ENCODE results near the gene HTT. TPM values are rescaled to one million over a fixed set of nuclear protein-coding genes. Genes with fewer than 3 reads are reported as not detected.

HTT gene
- total RNA-seq, 1 donor from 2014 or later, result 35.1 TPM

DNA sequence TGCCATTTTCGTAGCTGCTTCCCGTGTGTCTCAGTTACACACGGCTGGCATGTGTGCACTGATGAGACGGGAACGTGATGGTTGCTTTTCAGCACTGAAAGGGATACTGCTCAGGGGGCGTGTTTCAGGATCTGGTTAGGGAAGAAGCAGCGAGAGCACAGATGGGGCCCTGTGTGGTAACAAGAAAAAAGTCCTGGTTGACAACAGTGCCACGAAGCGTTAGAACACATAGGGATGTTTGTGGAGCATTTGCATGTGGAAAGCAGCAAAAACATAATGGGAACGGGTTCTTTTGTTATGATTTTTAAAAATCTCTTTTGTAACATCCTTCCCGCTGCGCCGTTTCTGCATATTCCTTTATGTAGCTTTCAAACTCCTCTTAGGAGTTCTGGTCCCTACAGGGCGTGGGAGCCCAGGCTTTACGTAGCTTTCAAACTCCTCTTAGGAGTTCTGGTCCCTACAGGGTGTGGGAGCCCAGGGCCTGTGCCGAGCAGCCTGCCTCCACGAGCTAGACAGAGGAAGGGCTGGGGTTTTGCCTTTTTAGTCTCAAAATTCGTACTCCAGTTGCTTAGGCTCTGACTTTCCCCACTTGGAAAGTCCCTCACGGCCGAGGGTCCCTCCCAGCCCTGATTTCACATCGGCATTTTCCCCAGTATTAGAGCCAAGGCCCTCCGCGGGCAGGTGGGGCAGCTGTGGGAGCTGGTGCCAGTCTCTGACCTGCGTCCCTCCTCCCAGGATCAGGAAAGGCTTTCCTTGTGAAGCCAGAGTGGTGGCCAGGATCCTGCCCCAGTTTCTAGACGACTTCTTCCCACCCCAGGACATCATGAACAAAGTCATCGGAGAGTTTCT, 163.5 kb downstream of the HTT start:
- no peak for DNase-seq (ENCODE audit: low spot score)
- intact Hi-C loops (cut with DNase I), result no loop called here

- intact Hi-C loops (cut with DNase I), result no loop called here
- no peak for DNase-seq (ENCODE audit: low spot score)
Measured at GRCh38 chr4:3238721-3239120, 164.2 kb downstream of the HTT start.

DNA sequence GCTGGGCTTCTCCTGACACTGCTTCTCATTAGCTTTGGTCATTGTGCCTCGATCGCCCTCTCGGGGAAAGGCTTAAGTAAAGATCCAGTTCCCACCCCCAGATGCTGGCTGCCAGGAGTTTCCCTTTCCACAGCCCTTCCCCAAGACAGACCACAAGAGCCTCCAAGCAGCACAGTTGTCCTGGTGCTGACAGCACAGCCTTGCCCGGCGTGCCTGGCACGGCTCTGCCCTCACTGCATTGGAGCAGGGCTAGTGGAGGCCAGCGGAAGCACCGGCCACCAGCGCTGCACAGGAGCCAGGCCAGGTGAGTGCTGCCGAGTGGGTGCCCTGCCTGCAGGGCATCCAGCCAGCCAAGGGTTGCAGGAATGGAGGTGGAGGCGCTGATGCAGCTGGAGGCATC, 164.8 kb downstream of the HTT start:
- intact Hi-C loops (cut with DNase I), result no loop called here
- DNase-seq (ENCODE audit: low spot score), result no peak

DNA sequence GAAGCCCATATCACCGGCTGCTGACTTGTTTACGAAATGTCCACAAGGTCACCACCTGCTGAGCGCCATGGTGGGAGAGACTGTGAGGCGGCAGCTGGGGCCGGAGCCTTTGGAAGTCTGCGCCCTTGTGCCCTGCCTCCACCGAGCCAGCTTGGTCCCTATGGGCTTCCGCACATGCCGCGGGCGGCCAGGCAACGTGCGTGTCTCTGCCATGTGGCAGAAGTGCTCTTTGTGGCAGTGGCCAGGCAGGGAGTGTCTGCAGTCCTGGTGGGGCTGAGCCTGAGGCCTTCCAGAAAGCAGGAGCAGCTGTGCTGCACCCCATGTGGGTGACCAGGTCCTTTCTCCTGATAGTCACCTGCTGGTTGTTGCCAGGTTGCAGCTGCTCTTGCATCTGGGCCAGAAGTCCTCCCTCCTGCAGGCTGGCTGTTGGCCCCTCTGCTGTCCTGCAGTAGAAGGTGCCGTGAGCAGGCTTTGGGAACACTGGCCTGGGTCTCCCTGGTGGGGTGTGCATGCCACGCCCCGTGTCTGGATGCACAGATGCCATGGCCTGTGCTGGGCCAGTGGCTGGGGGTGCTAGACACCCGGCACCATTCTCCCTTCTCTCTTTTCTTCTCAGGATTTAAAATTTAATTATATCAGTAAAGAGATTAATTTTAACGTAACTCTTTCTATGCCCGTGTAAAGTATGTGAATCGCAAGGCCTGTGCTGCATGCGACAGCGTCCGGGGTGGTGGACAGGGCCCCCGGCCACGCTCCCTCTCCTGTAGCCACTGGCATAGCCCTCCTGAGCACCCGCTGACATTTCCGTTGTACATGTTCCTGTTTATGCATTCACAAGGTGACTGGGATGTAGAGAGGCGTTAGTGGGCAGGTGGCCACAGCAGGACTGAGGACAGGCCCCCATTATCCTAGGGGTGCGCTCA, 165.8 kb downstream of the HTT start:
- intact Hi-C loops (cut with DNase I), result no loop called here

DNA sequence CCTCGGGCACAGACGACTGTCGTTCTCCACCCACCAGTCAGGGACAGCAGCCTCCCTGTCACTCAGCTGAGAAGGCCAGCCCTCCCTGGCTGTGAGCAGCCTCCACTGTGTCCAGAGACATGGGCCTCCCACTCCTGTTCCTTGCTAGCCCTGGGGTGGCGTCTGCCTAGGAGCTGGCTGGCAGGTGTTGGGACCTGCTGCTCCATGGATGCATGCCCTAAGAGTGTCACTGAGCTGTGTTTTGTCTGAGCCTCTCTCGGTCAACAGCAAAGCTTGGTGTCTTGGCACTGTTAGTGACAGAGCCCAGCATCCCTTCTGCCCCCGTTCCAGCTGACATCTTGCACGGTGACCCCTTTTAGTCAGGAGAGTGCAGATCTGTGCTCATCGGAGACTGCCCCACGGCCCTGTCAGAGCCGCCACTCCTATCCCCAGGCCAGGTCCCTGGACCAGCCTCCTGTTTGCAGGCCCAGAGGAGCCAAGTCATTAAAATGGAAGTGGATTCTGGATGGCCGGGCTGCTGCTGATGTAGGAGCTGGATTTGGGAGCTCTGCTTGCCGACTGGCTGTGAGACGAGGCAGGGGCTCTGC, 166.5 kb downstream of the HTT start:
- intact Hi-C loops (cut with DNase I), result no loop called here

More for the DNA sequence above, 165.8 kb downstream of the HTT start:
- DNase-seq (ENCODE audit: low spot score), result no peak

DNA sequence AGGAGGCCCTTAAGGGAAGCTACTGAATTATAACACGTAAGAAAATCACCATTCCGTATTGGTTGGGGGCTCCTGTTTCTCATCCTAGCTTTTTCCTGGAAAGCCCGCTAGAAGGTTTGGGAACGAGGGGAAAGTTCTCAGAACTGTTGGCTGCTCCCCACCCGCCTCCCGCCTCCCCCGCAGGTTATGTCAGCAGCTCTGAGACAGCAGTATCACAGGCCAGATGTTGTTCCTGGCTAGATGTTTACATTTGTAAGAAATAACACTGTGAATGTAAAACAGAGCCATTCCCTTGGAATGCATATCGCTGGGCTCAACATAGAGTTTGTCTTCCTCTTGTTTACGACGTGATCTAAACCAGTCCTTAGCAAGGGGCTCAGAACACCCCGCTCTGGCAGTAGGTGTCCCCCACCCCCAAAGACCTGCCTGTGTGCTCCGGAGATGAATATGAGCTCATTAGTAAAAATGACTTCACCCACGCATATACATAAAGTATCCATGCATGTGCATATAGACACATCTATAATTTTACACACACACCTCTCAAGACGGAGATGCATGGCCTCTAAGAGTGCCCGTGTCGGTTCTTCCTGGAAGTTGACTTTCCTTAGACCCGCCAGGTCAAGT, 167.5 kb downstream of the HTT start:
- intact Hi-C loops (cut with DNase I), result no loop called here
- DNase-seq (ENCODE audit: low spot score), result no peak

More for the DNA sequence above, 166.5 kb downstream of the HTT start:
- no peak for DNase-seq (ENCODE audit: low spot score)

DNA sequence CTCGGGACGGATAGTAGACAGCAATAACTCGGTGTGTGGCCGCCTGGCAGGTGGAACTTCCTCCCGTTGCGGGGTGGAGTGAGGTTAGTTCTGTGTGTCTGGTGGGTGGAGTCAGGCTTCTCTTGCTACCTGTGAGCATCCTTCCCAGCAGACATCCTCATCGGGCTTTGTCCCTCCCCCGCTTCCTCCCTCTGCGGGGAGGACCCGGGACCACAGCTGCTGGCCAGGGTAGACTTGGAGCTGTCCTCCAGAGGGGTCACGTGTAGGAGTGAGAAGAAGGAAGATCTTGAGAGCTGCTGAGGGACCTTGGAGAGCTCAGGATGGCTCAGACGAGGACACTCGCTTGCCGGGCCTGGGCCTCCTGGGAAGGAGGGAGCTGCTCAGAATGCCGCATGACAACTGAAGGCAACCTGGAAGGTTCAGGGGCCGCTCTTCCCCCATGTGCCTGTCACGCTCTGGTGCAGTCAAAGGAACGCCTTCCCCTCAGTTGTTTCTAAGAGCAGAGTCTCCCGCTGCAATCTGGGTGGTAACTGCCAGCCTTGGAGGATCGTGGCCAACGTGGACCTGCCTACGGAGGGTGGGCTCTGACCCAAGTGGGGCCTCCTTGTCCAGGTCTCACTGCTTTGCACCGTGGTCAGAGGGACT, 168.8 kb downstream of the HTT start:
- DNase-seq (ENCODE audit: low spot score), result no peak

GRCh38 chr4:3244002-3244401, 169.5 kb downstream of the HTT start:
- no peak for DNase-seq (ENCODE audit: low spot score)
- intact Hi-C loops (cut with DNase I), result no loop called here

More for the DNA sequence above, 168.8 kb downstream of the HTT start:
- intact Hi-C loops (cut with DNase I), result no loop called here

GRCh38 chr4:3244747-3245146, 170.3 kb downstream of the HTT start:
- no peak for DNase-seq (ENCODE audit: low spot score)
- intact Hi-C loops (cut with DNase I), result no loop called here

GRCh38 chr4:3245676-3246075, 171.2 kb downstream of the HTT start:
- no peak for DNase-seq (ENCODE audit: low spot score)
- intact Hi-C loops (cut with DNase I), result no loop called here

- no peak for DNase-seq (ENCODE audit: low spot score)
- intact Hi-C loops (cut with DNase I), result no loop called here
Measured at GRCh38 chr4:3246458-3247398, 172.2 kb downstream of the HTT start.

GRCh38 chr4:3247399-3248177, 173.1 kb downstream of the HTT start:
- intact Hi-C loops (cut with DNase I), result no loop called here
- DNase-seq (ENCODE audit: low spot score), result no peak

GRCh38 chr4:3248178-3248480, 173.6 kb downstream of the HTT start:
- intact Hi-C loops (cut with DNase I), result no loop called here
- no peak for DNase-seq (ENCODE audit: low spot score)

- DNase-seq (ENCODE audit: low spot score), result no peak
- intact Hi-C loops (cut with DNase I), result no loop called here
Measured at GRCh38 chr4:3248811-3249661, 174.6 kb downstream of the HTT start, which contains the start of gene MSANTD1. TSS of gene MSANTD1 (plus strand) at chr4:3249159. CDS start at chr4:3249223, 64 bp downstream.

DNA sequence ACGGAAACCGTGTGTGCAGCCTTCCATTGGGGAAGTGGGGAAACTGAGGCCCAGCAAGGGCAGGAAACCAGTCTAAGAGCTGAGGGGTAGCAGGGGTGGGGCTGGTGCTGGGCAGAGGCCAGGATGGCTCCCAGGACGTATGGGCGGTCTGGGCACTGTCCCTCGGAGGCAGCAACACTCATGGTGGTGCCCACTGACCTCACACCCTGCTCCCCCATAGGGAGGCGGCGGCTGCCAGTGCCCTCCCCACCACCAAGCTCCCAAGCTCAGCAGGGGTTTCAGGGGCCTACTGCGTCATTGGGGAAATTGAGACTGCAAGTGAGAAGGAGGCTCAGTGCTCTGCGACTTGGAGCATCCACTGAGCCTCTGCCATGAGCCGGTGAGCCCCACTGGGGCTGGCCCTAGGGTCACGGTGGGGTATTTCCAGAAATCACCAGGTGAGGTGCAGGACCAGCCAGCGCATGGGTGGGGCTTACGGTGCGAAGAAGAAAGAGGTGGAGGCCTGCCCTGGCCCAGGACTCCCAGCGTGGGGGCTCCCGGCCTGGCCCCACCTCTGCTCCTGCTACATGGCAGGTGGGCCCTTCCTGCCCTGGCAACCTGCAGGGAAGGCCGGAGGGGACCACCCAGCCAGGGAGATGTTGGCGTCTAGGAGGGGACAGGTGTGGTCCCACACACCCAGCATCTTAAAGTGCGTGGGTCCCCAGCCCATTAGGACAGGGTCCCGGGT, 175.4 kb downstream of the HTT start:
- intact Hi-C loops (cut with DNase I), result no loop called here
- no peak for DNase-seq (ENCODE audit: low spot score)

DNA sequence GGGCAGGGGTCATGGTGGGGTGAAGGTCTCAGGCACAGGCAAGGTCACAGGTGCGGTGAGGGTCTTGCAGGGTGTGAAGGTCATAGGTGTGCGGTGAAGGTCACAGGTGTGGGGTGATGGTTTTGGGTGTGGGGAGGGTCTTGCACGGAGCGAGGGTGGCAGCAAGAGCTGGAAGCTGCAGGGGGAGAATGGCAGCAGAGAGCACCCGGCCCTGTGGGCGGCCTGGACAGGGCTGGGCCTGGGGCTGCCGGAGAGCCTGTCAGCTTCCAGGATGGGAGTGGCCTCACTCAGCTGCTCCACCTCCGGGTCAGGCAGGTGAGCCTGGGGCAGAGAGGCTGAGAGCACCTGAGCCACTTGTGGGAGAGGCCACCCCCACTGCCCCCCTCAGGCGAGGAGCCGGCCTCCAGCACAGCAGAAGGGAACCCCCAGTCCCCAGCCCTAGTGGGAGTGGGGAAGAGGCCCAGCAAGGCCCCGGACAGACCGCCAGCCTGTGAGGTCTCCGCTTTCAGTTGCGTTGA, 176.0 kb downstream of the HTT start:
- intact Hi-C loops (cut with DNase I), result no loop called here
- no peak for DNase-seq (ENCODE audit: low spot score)

Measured in cardiac septum (tissue), 1 donor.